GM18873 (cell line): ENCODE data around the gene POC1A.
"Not testable (repeated sequence)": the region's sequence is repeated elsewhere in the genome, so short reads cannot be mapped to it uniquely, and the experiment has no call there.

Experiments used
- ATAC-seq: cut with Tn5 transposase; IDR thresholded peaks from one replicate; pipeline ENCODE4 v1.9.1; 2021; ENCODE audit warnings: mild to moderate bottlenecking, moderate library complexity, moderate number of reproducible peaks; ENCODE audit not compliant: unreplicated experiment, low FRiP score

Gene POC1A

DNA sequence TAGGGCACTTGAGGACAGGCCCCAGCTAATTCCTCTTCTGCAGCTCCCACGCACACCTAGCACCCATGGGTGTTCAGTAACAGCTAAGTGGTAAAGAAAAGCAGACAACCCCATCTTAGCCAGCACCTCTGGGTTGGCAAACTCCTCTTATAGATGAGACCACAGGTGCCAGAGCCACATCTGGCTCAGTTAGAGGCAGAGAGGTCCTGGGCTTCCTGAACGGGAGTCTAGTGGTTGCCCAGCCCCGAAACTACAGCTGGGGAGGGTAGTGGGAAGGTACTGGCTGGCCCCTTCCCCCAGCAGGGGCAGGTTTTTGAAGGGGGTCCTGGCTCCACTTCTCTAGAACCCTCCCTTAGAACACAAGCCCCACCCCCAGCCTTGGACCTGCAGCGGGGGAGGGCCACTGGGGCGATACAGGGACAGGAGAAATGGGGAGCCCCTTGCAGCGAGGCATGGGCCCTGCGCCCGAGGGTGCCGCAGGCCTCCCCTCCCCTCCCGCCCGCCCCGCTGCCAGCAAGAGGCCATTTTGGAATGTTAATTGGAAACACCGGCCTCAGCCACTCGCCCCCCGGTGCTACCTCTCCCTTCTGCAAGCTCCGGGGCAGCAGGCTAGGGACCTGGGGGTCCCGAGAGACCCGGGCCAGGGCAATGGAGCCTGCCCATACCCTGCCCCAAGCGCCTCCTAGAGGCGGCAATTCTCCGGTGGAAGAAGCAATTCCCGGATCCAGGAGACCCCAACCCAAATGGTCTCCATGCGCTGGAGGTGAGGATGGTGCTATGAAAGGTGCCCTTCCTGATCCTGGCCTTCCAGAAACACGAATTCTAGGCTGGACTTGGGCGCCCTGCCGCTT, 99.3 kb downstream of the POC1A start:
- ATAC-seq = no peak

DNA sequence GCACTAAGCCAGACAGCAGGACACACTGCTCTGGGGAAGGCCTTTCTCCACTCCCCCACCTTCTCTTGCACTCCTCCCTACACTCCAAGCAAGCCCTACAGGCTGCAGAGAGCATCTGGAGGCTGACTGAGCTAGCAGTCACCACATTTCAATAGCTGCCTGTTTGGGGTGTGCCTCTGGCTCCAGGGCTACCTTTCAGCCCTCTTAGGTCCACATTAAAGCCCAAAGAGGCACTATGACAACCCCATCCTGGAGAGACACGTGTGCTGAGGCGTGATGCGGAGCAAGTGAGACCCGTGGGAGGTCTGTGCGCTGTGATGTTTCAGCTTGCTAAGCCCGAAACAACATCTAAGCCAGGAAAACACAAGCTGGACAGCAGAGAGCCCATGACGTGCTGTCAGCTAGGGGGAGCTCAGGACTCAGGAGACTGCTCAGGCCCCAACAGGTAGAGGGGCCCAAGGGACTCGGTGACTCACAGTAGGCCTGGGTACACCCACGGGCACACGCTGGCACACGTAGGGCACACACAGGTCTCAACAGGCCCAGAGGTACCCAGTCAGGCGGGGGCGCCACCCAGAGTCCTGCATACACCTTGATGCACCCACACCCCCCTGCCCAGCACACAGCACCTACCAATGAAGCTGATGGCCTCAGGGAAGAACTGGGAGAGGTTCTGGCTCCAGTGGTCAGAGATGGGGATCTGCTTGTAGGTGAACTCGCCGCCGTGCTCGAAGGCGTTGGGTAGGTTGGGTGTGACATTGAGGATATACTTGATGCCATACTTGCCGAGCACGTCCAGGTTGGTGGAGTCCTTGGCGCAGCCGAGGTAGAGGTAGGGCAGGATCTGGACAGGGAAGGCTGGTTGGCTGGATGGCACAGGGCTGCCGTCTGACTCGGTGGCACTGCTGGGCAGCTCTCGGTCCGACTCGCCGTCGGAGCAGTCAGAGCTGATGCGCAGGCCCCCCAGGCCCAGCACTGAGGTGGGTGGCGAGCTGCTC, 100.6 kb downstream of the POC1A start:
- no peak for ATAC-seq

DNA sequence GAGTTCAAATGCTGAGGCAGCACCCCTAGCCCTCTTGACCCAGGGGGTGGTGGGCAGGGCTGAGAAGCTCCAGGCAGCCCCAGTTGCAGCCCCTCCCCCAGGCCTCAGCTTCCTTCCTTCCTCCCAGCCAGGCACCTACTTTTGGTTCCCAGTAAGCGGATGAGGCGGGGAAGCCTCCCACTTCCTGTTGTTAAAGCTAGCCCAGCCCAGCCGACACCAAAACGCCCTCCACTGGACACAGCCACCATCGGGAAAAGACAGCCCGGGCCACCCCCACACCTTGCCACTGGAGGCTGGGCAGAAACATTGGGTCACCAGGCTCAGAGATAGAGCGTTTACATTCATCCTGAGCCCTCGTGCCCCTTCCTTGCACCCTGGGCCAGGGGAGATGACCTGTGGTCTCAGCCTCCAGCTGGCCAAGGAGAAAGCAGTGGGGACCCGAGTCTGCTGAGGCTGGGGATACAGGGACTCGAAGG, 101.4 kb downstream of the POC1A start:
- ATAC-seq = no peak

DNA sequence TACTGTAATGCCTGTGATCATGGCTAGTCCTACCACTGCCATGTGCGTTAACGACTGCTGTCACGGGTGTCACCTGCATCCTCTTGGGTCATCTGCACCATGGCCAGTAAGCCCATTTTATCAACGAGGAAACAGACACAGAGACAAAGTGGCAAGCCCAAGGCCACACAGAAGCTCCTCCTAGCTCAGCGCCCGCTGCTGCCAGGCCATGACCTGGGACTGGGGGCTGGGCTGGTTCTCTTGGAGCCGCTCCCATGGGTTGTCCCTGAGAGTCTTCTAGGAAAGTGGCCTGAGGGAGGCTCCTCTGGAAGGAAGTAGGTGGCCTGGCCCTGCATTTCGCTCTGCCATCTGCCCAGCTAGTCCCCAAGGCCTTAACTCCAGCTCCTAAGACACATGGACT, 102.8 kb downstream of the POC1A start:
- ATAC-seq = no peak

DNA sequence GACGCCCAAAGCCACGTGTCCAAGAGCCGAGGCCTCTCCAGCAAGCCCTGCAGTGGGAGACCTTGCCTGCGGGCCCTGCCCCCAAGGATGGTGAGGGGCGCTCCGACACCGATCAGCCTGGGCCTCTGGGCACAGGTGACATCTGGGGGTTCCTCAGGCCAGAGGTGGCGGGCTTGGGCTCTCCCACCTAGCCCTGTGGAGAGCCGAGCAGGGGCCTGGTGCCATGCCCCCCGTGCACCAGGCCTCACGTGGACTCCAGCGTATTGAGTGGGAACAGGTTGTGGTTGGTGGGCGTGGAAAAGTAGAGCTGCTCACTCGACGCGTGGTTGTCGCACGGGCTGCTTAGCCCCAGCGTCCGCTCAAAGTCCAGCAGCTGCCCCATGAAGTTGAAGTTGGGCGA, 103.7 kb downstream of the POC1A start:
- ATAC-seq = no peak

DNA sequence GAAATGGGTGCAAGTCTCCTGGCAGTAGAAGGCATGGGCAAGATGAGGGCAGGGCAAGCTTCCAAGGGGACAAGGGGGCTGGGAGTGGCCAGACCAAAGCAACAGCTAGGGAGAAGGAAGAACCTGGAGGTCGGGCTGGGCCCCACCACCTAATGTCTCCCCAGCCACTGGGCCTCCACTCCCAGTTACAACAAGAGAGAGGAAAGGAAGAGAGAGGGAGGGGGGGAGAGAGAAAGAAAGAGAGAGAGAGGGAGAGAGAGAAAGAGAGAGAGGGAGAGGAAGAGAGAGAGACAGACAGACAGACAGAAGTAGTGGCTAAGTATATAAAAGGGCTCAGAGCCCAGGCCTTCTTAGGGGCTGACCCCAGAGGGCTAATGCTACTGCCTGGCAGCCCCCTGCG, 104.7 kb downstream of the POC1A start:
- ATAC-seq = no peak

DNA sequence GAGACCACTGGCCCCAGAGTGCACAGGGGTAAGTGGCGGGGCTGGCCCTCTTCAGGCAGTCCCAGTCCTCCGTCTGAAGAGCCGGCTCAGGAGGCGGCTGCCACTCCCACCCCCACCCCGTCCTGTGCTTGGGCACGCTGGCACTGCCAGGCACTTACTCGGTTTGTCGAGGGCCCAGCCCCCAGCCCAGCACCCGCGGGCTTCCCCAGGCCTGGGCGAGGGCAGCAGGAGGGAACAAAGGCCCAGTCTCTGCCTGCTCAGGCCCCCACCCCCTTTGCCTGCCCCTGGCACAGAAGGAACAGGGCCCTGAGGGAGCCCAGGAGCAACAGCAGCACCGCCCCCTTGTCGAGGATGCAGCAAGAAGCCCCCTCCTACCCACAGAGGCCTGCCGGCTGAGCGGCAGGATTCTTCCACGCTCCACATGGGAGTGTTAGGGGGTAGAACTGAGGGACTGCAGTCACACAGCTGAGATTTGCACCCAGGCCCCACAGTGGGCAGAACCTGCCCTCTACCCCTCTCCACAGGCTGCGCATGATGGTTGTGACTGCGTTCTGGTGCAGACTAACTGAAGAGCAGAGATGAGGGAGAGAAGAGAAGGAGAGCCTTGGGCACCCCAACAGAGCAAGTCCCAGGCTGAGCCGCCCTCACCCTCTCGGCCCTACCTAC, 106.8 kb downstream of the POC1A start:
- no peak for ATAC-seq

DNA sequence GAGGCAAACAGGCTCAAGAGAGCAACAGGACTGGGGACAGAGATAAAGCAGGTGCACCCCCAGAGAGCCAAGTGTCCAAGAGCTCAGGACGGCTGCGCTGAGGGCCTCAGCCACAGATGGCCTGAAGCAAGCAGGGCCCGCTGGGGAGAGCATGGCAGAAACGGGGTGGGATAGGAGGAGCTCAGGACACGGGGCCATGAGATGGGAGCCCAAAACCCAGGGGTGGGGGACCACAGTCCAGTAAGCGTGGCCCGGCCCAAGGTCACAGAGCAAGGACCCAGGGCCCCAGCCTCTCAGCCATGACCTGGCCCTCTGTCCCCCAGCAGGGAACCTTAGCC, 107.4 kb downstream of the POC1A start:
- no peak for ATAC-seq

DNA sequence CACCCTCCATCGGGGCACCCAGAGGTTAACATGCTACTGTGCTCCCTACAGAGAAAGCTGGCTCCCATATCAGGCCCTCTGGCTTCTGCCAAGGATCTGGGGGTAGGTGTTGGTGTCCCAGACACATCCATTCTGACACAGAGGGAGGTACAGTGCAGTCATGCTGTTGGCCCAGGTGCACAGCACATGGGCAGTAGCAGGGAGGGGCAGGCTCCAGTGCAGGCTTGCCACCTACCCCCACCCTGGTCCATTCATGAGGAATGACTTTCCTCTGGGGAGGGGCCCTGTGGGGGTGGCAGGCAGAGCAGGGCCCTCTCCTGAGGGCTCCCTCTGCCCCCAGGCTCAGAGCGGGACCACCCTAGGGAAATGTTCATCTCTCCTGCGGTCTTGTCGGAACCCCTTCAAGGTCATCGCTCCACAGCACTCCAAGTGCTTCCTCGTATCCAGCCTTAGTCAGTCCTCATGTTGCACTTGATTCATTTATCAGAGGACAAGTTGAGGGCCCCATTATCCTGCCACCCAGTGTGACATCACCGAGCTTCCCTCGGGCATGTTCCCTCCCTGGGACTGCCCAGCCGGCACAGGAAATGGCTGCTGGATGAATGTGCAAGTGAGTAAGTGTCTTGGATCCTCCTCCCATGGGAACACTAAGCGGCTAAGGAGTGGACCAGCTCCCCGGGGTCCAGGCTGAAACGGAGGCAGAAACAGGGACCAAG, 107.9 kb downstream of the POC1A start:
- ATAC-seq = no peak

DNA sequence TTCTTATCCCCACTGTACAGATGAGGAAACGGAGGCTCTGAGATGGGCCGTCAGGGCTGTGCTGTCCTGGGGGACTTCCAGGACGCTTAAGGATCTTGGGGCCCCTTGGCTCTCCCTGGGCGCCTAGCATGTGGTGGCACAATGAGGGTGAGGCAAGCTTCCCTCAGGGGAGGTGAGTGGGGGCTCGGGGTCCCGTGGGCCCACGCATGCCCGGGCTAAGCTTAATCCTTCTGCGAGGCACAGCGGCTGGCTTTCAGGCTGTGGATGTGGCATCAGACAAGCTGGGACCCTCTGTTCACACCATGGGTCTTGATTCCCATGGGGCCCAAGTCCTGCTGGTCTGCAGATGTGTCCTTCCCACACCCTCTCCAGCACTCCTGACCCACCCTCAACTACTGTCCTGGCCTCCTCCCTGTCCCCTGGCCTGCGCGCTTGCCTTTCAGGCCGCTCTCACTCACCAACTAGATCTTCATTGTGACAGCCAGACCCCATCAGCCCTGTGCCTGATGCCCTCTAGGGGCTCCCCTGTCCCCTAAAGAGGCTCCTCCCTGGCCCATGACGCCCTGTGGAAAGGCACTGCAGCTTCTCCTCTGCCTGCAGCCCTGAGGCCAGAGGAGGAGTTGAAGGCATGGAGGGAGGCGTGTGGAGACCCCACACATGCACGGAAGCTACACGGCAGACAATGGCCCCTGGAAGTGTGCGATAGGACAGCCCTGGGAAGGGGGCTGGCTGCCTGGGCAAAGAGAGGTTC, 109.2 kb downstream of the POC1A start:
- ATAC-seq = no peak

DNA sequence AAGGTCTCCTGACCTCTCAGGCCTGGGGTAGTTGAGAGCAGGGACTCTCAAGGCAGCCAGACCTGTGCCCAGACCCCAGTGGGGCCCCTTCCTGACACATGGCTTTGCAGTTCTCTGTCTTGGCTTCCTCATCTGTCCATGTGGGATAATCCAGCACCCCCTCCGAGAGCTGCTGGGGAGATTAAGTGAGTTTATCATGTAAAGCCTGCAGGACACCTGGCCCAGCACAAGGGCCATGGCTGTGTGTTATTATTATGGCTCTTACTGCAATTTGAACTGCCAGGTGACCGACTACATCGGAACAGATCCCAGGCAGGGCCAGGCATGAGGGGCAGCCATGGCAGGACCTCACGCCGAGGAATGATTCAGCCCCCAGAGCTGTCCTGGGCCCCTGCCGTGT, 110.5 kb downstream of the POC1A start:
- ATAC-seq = no peak

DNA sequence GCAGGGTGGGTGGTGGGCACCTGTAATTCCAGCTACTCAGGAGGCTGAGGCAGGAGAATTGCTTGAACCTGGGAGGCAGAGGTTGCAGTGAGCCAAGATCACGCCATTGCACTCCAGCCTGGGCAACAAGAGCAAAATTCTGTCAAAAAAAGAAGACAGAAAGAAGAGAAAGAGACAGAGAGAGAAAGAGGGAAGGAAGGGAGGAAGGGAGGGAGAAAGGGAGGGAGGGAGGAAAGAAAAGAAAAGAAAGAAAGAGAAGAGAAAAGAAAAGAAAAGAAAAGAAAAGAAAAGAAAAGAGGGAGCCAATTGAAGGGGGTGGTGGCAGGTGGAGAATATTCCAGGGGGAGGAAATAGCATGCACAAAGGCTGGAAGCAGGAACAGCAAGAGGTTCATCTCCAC, 111.2 kb downstream of the POC1A start:
- ATAC-seq = not testable (repeated sequence)

DNA sequence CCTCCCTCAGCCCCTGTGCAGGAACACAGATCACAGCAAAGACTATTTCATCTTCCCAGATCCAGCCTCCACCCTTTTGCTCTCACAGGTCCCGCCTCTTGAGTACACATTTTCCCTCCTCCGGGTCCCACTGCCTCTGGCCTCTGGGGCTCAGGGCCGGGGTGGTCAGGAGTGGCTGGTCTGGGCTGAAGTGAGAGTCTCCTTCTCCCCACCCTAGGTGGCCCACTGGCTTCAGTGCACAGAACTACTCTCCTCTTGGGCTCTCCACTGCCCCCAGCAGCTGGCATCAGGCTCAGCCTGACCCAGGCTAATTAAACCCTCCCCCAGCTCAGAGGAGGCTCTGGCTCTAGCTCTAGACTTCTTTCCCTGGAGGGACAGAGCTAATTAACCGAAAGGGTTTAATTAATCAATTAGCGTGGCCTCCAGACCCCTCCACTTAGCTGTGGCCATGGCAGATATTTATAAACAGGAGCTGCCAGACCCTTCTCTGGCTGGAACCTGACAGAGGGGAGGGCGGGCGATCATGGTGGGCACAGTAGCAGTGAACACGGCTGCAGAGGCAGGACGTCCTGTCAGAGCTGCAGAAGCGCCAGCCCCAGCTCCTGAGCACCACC, 113.0 kb downstream of the POC1A start:
- no peak for ATAC-seq

DNA sequence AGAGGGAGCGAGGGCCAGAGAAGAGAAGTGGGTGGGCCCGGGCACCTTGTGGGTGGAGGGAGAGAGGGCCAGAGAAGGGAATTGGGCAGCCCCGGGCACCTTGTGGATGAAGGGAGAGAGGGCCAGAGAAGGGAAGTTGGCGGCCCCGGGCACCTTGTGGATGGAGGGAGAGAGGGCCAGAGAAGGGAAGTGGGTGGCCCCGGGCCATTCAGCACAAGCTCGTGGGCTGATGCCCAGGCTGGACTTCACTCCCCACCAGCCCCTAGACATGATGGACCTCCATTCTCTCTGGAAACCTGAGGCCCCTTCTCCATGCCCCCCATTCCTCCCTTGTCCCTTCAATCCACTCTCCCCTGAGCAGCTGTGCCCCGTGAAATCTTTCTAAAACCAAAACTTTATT, 113.6 kb downstream of the POC1A start:
- no peak for ATAC-seq

DNA sequence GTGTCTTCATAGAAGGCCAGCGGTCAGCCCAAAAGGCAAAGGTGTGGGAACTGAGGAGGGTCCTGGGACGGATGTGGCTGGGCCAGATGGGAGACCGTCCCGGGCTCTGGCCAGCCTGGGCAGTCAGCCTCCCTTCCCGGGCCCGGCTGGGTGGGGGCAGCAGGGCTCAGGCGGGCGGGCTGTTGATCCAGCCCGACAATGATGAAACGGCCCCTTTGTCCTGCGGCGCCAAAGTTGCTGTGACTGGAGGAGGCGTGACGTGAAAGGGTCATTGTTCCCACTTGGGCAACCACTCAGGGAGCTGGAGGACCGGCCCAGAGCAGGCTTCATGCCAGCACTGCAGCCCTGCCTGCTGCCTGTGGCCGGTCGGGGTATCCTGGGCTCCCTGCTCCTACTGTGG, 114.4 kb downstream of the POC1A start:
- ATAC-seq = no peak

DNA sequence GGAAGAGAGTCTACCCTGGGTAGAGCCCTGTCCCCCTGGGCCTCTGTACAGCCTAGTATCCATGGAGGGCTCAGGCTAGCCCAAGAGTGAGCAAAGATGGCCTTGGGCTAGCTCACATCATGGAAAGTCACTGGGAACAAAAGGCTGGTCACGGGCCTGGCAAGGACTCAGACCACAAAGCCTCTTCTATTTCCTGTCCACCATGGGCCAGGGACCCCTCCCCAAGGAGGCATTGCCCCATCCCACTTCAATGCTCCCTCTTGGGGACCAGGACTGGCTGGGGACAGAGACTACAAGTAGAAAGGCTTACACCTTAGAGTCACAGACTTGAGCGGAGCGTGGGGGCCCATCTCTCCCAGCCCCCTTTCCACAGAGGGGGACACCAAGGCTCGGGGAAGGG, 114.8 kb downstream of the POC1A start:
- no peak for ATAC-seq

DNA sequence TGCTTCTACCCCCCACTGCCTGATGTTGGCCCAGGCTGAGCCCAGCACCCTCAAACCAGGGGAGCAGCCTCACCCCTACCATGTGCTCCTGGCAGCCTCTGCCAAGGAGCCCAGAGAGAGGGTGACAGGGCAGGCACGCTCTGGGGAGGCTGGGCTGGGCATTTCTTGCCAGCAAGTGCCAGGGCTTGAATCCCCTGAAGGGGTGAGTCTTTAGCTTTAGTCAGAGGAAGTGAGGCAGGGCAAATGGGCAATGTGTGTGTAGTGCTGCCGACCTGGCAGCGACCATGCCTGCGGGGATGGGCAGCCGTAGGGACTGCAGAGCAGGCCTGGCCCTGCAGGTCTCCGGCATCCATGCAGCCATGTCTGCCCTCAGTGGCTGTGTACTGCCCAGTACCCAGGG, 116.0 kb downstream of the POC1A start:
- ATAC-seq = no peak

DNA sequence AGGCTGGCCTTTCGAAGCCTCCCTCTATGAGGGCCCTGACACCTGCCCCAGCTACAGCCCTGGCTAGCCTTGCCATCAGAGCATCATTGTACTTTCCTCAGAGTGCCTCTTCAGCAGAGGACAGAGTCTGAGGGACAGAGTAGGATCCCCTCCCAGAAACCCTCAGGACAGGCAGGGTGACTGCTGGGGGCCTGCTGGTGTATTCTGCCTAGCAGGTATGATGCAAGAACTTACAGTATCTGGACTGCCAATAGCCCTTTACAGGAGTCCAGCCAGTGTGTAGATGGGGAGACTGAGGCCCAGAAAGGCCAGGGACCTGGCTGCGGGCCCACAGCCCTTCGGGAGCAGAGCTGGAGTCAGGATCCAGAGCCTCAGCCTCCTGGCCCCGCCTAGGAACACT, 116.9 kb downstream of the POC1A start:
- no peak for ATAC-seq

DNA sequence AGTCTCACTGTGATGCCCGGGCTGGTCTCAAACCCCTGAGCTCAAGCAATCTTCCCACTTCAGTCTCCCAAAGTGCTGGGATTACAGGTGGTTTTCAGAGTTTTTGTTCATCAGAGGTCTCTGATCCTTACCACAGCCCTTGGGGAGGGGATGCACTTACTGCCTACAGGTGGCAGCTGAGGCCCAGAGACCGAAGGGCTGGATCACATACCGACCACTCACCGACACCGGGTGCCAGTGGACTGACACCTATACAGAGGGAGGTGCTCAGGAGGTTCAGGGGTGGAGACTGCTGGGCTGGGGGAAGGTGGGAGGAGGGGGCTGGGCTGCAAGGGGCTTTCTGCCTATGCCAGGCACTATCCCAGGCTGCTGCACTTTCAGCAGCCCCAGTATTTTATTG, 117.4 kb downstream of the POC1A start:
- no peak for ATAC-seq
